GM10248 (cell line): ENCODE measurements around the gene COL11A2.

Experiments used
- CTCF ChIA-PET: fragments of 300-600 bp; sonication (Branson Sonifier 250); formaldehyde crosslinking; extraction: SDS; loops from one replicate; lab custom pipeline; 2021; ENCODE audit warnings: antibody characterized with exemption; lab: Yijun Ruan, JAX
- POLR2A ChIA-PET: fragments of 350-650 bp; sonication (Branson Sonifier 250); formaldehyde crosslinking; extraction: SDS; loops from one replicate; lab custom pipeline; 2020; ENCODE audit warnings: antibody characterized with exemption; lab: Yijun Ruan, JAX
- DNase-seq: peaks from one replicate; pipeline ENCODE4 v3.0.0; 2012; ENCODE audit errors: extremely low spot score
- TF ChIP-seq, protein P1 (sequence below): IDR thresholded peaks from 2 replicates; pipeline ENCODE4 v1.5.1; 2012; ENCODE audit warnings: mild to moderate bottlenecking, low read depth; ENCODE audit errors: extremely low read depth, missing control alignments, control extremely low read depth

The COL11A2 gene

DNA sequence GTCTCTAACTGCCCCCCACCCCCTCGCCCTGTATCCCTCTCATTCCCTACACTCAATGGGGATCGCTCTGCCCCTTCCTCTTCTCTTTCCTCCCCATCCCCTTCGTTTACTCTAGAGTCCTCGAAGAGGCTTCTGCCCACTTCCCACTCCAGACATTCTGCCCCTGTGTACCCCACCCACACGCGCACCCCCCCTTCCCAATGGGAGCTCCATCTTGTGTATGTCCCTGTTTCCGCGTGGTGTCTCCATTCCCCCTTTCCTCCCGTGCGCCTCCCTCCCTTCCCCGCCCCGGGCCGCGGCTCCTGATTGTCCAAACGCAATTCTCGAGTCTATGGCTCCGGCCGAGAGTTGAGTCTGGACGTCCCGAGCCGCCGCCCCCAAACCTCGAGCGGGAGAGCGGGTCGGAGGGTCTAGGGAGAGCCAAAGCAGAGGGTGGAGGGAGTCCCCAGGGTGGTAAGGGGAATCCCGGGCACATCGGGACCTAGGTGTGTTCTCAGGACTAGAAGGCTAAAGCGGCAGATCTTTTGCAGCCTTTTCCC lies 15.4 kb upstream of the COL11A2 start:
- no peak for DNase-seq
- POLR2A ChIA-PET, result interaction anchor here (0.6 to 0.7 kb wide), 2 partner anchors 18 to 38 kb away, joined by 3 read pairs; no protein-coding TSS in a partner anchor
- CTCF ChIA-PET, result interaction anchor here (1.0 to 2.0 kb wide), 3 partner anchors 10 to 58 kb away, joined by 3 to 6 read pairs (median 4); no protein-coding TSS in a partner anchor
- TF ChIP-seq, protein P1, sequence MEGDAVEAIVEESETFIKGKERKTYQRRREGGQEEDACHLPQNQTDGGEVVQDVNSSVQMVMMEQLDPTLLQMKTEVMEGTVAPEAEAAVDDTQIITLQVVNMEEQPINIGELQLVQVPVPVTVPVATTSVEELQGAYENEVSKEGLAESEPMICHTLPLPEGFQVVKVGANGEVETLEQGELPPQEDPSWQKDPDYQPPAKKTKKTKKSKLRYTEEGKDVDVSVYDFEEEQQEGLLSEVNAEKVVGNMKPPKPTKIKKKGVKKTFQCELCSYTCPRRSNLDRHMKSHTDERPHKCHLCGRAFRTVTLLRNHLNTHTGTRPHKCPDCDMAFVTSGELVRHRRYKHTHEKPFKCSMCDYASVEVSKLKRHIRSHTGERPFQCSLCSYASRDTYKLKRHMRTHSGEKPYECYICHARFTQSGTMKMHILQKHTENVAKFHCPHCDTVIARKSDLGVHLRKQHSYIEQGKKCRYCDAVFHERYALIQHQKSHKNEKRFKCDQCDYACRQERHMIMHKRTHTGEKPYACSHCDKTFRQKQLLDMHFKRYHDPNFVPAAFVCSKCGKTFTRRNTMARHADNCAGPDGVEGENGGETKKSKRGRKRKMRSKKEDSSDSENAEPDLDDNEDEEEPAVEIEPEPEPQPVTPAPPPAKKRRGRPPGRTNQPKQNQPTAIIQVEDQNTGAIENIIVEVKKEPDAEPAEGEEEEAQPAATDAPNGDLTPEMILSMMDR, result no peak

DNA sequence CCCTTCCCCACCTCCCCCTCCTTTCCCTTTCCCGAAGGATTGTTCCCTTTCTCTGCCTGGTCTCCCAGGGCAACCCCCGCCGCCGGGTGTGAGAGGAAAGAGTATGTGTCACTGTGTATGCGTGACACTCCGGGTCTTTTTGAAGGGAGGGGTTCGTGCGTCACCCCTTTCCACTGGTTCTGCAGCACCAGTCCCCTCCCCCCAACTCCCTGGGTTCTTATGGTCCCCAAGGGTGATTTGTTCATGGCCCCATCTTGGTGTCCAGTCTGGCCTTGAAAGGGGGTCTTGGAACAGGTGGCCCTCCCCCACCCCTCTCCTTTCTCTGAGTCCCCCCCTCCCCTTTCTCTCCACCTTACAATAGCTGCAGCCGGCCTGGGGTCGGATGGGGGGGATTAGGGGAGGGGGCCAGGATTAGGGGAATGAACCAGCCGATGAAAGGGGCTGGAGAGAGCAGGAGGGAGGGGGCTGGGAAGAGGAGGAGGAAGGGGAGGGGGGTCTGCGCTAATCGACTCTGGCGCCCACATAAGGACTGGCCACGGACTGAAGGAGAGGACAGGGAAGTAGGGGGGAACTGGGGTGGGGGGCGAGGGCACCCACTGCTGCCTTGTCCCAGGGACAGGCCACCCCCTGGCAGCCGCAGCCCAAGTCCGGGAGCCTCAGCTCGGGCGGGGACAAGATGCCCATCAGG lies 14.7 kb upstream of the COL11A2 start:
- TF ChIP-seq, protein P1, result no peak
- CTCF ChIA-PET, result interaction anchor here (1.0 to 2.0 kb wide), 2 partner anchors 41 to 58 kb away, joined by 4 to 6 read pairs; no protein-coding TSS in a partner anchor
- POLR2A ChIA-PET, result no interaction called here
- DNase-seq, result no peak

DNA sequence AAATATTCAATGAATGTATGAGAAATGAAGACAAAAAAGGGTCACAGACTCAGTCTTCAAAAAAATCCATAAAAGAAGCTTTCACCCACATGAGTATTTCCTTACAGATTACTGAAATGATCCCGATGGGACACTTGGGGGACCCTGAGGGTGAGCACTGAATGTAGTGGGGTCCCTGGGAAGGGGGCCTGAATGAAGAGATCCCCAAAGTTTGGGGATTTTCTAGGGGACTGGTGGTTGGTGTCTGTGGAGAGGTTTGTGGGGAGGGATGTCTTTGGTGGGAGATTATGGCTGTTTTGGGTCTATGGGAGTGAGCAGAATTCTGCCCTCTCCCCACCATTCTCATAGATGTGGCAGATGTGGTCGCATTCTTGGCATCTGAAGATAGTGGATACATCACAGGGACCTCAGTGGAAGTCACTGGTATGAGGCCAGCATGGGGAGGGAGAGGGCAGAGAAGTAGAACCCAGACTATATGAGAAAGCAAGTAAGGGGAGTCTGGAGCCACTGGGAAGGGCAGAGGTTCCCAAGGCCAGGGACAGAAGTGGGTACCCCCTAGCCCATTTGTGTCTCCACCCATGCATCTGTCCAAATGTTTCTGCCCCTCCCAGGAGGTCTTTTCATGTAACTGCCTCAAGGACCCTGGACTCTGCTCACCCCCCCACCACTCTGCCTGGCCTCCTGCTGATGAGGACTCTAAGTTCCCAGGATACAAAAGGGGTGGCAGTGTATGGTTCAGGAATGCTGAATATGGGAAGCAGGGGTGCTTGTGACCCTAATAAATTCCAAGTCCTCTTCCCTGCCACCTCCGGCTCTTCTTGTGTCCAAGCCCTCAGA lies 14.0 kb upstream of the COL11A2 start:
- POLR2A ChIA-PET, result no interaction called here
- TF ChIP-seq, protein P1, result no peak
- CTCF ChIA-PET, result interaction anchor here (2.5 kb wide), 1 partner anchor 43 kb away, joined by 16 read pairs; no protein-coding TSS in a partner anchor
- DNase-seq, result no peak

DNA sequence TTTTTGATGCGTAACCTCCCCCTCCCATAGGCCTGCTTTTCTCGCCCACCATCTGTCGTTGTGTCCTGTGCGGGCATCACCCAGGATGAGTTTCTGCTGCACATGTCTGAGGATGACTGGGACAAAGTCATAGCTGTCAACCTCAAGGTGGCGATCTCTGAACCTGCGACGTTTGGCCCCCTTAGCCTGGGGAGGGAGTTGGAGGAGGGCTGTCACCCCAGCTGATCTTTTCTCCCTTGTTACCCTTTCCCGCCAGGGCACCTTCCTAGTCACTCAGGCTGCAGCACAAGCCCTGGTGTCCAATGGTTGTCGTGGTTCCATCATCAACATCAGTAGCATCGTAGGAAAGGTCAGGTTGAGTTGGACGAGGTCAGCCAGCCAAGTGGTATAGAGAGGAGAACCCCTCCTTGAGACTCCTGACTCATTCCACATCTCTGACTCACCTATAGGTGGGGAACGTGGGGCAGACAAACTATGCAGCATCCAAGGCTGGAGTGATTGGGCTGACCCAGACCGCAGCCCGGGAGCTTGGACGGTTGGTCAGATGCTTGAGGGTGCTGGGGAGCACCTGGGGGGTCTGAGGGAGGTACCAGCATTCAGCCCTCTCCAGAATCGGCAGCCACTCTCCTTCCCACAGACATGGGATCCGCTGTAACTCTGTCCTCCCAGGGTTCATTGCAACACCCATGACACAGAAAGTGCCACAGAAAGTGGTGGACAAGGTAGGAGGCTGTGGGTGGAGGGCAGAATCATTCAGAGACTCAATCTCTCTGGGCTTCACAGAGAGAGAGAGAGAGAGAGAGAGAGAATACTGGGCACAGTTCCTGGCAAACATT lies 13.1 kb upstream of the COL11A2 start:
- TF ChIP-seq, protein P1, result peak; percentile 25
- CTCF ChIA-PET, result interaction anchor here (2.5 kb wide), 1 partner anchor 44 kb away, joined by 16 read pairs; no protein-coding TSS in a partner anchor
- POLR2A ChIA-PET, result interaction anchor here (1.1 kb wide), 2 partner anchors 11 to 233 kb away, joined by 4 to 5 read pairs; no protein-coding TSS in a partner anchor
- no peak for DNase-seq

DNA sequence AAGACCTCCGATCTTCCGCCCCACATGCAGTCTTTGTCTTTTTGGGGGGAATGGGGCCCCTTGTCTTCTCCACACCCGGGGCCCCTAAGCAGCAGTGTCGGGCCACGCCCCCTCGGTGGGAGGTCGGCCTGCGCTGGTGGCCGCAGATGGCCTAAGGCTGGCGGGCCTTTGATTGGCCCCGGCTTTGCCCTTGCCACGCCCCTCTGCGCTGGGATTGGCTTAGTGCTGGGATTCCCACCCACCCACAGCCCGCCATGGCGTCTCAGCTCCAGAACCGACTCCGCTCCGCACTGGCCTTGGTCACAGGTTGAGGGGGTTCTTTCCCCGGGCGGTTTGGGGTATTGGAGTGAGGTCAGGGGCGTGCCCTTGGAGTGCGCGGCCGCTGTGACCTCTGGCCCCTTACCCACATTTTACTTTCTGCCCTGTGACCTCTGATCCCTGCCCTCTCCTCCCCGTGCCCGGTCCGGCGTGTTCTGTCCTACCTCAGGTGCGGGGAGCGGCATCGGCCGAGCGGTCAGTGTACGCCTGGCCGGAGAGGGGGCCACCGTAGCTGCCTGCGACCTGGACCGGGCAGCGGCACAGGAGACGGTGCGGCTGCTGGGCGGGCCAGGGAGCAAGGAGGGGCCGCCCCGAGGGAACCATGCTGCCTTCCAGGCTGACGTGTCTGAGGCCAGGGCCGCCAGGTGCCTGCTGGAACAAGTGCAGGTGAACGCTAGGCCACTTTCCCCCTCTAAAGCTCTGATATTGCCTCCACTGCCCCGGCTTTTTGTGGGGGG lies 12.3 kb upstream of the COL11A2 start, which contains the start of gene HSD17B8:
Gene HSD17B8 (plus strand): TSS at position 241 of the 776 bp plus-strand sequence. CDS start 14 bp downstream, at position 255.
- TF ChIP-seq, protein P1, result no peak
- ChIA-PET CTCF (interaction anchor here (2.5 kb wide), 1 partner anchor 44 kb away, joined by 16 read pairs; no protein-coding TSS in a partner anchor), POLR2A (interaction anchor here (0.6 to 1.1 kb wide), 4 partner anchors 10 to 274 kb away, joined by 4 to 7 read pairs (median 4); partner anchors contain the start of gene COL11A2)
- DNase-seq, result peak; percentile 94
